ENCODE data around the gene CLIP3. TPM values are rescaled to one million over a fixed set of nuclear protein-coding genes. Genes with fewer than 3 reads are reported as not detected.

The CLIP3 gene
- total and polyA plus RNA-seq, 8 donors: 1.2 to 9.1 (median 3.1) TPM

GRCh38 chr19:36027696-36028095 lies 5.0 kb downstream of the CLIP3 start:
- Histone ChIP-seq H3K4me3 (no peak overlapping the region), H3K9me3 (no peaks in the 10 kb centered on the region), H3K36me3 (no peaks in the 10 kb centered on the region), H3K27ac (no peak overlapping the region), H3K4me1 (no peaks in the 10 kb centered on the region), H3K27me3 (no peaks in the 10 kb centered on the region)
- WGBS, 2 donors: 91 to 92% methylated on average over 6 of the region's 6 CpGs
- DNase-seq: no peak
- ATAC-seq: no peak
- no peak for FAIRE-seq
- TF ChIP-seq, protein P1, sequence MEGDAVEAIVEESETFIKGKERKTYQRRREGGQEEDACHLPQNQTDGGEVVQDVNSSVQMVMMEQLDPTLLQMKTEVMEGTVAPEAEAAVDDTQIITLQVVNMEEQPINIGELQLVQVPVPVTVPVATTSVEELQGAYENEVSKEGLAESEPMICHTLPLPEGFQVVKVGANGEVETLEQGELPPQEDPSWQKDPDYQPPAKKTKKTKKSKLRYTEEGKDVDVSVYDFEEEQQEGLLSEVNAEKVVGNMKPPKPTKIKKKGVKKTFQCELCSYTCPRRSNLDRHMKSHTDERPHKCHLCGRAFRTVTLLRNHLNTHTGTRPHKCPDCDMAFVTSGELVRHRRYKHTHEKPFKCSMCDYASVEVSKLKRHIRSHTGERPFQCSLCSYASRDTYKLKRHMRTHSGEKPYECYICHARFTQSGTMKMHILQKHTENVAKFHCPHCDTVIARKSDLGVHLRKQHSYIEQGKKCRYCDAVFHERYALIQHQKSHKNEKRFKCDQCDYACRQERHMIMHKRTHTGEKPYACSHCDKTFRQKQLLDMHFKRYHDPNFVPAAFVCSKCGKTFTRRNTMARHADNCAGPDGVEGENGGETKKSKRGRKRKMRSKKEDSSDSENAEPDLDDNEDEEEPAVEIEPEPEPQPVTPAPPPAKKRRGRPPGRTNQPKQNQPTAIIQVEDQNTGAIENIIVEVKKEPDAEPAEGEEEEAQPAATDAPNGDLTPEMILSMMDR (IDR thresholded peaks at IDR 0.05): no peak
- intact Hi-C loops (cut with DNase I): no loop called here

DNA sequence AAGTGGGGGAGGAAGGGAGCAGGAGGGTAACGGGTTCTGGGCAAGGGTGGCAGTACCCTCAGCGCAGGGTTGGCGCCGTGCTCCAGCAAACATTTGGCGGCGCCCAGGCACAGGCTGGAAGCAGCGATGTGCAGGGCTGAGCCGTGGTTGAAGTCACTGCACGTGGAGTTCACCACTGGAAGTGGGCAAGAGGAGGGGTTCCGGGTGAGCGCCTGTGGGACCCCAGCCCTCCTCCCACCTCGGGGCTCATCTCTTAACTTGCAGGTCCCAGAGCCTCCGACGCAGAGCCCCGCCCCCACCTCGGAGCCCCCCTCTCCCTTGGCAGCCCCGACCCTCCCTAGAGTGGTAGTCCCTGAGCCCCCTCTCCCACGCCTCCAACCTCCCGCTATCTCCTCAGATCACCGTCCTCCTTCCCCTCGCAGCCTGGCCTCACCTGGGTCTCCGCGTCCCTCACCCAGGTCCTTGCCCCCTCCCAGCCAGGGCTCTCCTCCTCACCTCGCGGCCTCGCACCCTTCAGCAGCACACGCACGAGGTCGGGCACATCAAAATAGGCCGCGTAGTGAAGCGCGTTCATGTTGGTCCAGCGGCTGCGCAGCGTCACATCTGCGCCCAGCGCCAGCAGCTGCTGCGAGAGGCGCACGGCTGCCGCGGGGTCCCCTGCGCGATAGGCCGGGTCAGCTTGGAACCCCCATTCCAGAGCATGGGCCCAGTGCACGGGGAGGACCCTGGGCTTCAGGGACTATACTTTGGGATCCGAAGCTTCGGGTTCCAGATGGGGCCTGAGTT lies 6.4 kb downstream of the CLIP3 start:
- Histone ChIP-seq H3K4me3 (no peak overlapping the region), H3K4me1 (no peaks in the 10 kb centered on the region), H3K9me3 (no peaks in the 10 kb centered on the region), H3K36me3 (no peaks in the 10 kb centered on the region), H3K27ac (no peak overlapping the region), H3K27me3 (no peaks in the 10 kb centered on the region)
- ATAC-seq (no peak), FAIRE-seq (no peak), DNase-seq (no peak)
- 92 to 94% methylated on average over 48 to 49 of the region's 49 CpGs for WGBS, 2 donors
- intact Hi-C loops (cut with DNase I): no loop called here
- TF ChIP-seq, protein P1 (IDR thresholded peaks at IDR 0.05): no peak

DNA sequence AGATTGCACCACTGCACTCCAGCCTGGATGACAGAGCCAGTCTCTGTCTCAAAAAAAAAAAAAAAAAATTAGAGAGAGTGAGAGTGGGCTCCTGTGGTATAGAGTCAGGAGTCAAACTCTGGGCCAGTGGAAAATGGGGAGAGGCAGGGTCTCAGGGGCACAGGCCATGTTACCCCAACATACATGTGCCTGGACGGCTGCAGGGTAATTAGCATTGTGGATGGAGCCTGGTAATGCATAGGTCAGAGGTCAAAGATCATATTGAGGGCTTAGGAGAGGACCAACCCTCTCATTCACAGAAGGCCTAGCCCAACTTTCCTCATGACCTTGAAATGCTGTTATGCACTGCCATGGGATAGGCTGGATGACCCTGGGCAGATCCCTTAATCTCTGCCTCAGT lies 7.1 kb downstream of the CLIP3 start:
- WGBS, 2 donors: 56 to 72% methylated on average over 1 of the region's 1 CpG
- no peaks in the 10 kb centered on the region for H3K27me3 ChIP-seq
- no peak for FAIRE-seq
- no peak for DNase-seq
- intact Hi-C loops (cut with DNase I): no loop called here
- no peak for ATAC-seq
- no peak overlapping the region for H3K4me3 ChIP-seq
- H3K36me3 ChIP-seq: no peaks in the 10 kb centered on the region
- no peaks in the 10 kb centered on the region for H3K9me3 ChIP-seq
- TF ChIP-seq, protein P1 (IDR thresholded peaks at IDR 0.05): no peak
- no peaks in the 10 kb centered on the region for H3K4me1 ChIP-seq
- H3K27ac ChIP-seq: no peak overlapping the region

DNA sequence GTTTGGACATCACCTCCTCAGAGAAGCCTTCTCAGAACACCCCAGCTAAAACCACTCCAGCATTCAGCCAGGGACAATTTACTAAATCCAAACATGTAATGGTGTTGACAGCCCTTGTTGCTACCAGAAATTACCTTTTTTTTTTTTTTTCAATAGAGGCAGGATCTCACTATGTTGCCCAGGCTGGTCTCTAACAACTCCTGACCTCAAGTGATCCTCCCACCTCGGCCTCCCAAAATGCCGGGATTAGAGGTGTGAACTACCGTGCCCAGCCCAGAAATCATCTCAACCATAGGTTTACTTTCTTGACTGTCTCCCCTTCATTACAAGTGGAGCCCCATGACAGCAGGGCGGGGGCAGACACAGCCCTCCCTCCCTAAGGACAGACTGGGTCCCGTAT lies 9.2 kb downstream of the CLIP3 start:
- Histone ChIP-seq H3K27ac (no peak overlapping the region), H3K4me1 (no peaks in the 10 kb centered on the region), H3K9me3 (no peaks in the 10 kb centered on the region), H3K36me3 (no peaks in the 10 kb centered on the region), H3K27me3 (no peaks in the 10 kb centered on the region), H3K4me3 (no peak overlapping the region)
- ATAC-seq (no peak), FAIRE-seq (no peak), DNase-seq (no peak)
- 91 to 98% methylated on average over 5 of the region's 5 CpGs for WGBS, 2 donors
- TF ChIP-seq, protein P1 (IDR thresholded peaks at IDR 0.05): no peak
- intact Hi-C loops (cut with DNase I): no loop called here

DNA sequence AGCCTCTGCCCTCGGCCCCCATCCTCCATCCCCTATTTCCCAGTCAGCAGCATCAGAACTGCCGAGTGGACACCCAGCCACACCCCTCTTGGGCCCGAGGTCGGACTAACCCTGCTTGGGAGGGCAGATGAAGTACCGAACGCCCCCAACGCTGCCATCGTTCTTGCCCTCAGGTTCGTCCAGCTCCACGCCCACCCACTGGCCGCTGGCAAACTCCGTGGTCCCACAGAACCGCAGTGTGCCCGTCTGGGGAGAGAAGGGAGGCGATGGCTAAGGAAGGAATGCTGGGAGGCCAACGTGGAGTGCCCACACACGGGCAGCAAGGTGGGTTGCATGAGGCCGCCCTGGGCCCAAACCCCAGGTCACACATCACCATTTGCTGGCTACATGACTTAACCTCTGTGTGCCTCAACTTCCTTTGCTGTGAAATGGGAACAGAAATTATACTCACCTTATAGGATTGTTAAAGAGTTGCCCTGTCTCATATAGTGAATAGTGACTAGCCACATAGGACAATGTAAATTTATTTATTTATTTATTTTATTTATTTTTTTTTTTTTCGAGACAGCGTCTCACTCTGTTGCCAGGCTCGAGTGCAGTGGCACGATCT lies 13.5 kb downstream of the CLIP3 start:
- no peak overlapping the region for H3K4me3 ChIP-seq
- WGBS, 2 donors: 88 to 93% methylated on average over 21 to 22 of the region's 22 CpGs
- no peaks in the 10 kb centered on the region for H3K9me3 ChIP-seq
- TF ChIP-seq, protein P1 (IDR thresholded peaks at IDR 0.05): no peak
- no peak overlapping the region for H3K27ac ChIP-seq
- no peak for FAIRE-seq
- no peaks in the 10 kb centered on the region for H3K36me3 ChIP-seq
- DNase-seq: no peak
- H3K27me3 ChIP-seq: no peaks in the 10 kb centered on the region
- no peak for ATAC-seq
- intact Hi-C loops (cut with DNase I): no loop called here
- H3K4me1 ChIP-seq: no peaks in the 10 kb centered on the region
